ENCODE data around the gene NEURL1.
"Not testable (repeated sequence)": the region's sequence is repeated elsewhere in the genome, so short reads cannot be mapped to it uniquely, and the experiment has no call there.

The NEURL1 gene

DNA sequence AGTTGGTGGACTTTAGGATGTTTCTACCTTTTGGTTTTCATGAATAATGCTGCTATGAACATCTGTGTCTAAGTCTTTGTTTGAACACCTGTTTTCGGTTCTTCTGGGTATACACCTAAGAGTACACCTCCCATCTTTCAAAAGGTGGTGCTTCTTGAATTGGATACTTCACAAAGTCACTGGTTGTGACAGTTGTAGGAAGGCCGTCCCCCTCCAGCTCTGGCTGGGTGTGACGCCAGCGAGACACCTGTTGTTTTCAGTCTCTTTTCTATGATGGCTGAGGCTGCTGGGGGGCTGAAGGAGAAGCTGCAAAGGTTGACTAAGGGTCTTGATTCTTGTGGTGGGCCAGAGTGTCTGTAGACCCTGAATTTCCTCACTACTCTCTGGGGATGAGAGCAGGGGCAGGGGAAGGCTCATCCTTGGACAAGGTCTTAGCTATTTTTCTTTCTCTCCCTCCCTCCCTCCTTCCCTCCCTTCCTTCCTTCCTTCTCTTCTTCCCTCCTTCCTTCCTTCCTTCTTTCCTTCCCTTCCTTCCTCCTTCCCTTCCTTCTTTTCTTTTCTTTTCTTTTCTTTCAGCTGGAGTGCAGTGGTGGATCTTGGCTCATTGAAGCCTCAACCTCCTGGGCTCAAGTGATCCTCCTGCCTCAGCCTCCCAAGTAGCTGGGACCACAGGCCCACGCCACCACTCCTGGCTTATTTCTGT is 5.6 kb downstream of the NEURL1 start:
- TF ChIP-seq, protein P1, sequence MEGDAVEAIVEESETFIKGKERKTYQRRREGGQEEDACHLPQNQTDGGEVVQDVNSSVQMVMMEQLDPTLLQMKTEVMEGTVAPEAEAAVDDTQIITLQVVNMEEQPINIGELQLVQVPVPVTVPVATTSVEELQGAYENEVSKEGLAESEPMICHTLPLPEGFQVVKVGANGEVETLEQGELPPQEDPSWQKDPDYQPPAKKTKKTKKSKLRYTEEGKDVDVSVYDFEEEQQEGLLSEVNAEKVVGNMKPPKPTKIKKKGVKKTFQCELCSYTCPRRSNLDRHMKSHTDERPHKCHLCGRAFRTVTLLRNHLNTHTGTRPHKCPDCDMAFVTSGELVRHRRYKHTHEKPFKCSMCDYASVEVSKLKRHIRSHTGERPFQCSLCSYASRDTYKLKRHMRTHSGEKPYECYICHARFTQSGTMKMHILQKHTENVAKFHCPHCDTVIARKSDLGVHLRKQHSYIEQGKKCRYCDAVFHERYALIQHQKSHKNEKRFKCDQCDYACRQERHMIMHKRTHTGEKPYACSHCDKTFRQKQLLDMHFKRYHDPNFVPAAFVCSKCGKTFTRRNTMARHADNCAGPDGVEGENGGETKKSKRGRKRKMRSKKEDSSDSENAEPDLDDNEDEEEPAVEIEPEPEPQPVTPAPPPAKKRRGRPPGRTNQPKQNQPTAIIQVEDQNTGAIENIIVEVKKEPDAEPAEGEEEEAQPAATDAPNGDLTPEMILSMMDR (IDR thresholded peaks at IDR 0.05; ENCODE audit: control insufficient read depth, insufficient read depth, low read depth, low read length, missing control alignments), result no peak
- DNase-seq (ENCODE audit: low read depth), result no peak

DNA sequence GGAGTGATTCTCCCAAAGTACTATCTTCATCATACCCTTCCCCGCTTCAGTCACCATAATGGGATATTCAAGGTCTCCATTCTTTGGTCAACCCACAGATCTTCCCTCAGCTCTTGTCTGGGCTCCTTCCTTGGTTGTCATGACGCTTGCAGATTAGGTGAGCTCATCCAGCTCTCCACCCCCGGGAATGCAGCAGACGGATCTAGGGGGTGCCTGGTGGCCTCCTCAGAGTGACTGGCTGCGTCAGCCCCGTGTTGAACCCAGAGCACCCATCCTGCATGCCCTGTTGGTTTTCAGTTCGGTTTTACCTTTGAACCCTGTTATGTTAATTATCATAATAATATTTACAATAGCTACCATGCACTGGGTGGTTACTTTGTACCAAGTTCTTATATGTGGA is 6.4 kb downstream of the NEURL1 start:
- TF ChIP-seq, protein P1 (IDR thresholded peaks at IDR 0.05; ENCODE audit: control insufficient read depth, insufficient read depth, low read depth, low read length, missing control alignments), result no peak
- no peak for DNase-seq (ENCODE audit: low read depth)

More for the DNA sequence above, 5.6 kb downstream of the NEURL1 start:
- no peak overlapping the region for H3K4me3 ChIP-seq (ENCODE audit: control insufficient read depth, low read depth, low read length)

GRCh38 chr10:103500481-103500880 is 7.0 kb downstream of the NEURL1 start:
- no peak for DNase-seq (ENCODE audit: low read depth)
- TF ChIP-seq, protein P1 (IDR thresholded peaks at IDR 0.05; ENCODE audit: control insufficient read depth, insufficient read depth, low read depth, low read length, missing control alignments), result no peak
- no peak overlapping the region for H3K4me3 ChIP-seq (ENCODE audit: control insufficient read depth, low read depth, low read length)

More for the DNA sequence above, 6.4 kb downstream of the NEURL1 start:
- no peak overlapping the region for H3K4me3 ChIP-seq (ENCODE audit: control insufficient read depth, low read depth, low read length)

GRCh38 chr10:103501186-103501585 is 7.7 kb downstream of the NEURL1 start:
- TF ChIP-seq, protein P1 (IDR thresholded peaks at IDR 0.05; ENCODE audit: control insufficient read depth, insufficient read depth, low read depth, low read length, missing control alignments), result no peak
- no peak overlapping the region for H3K4me3 ChIP-seq (ENCODE audit: control insufficient read depth, low read depth, low read length)
- DNase-seq (ENCODE audit: low read depth), result no peak

- no peak for DNase-seq (ENCODE audit: low read depth)
- TF ChIP-seq, protein P1 (IDR thresholded peaks at IDR 0.05; ENCODE audit: control insufficient read depth, insufficient read depth, low read depth, low read length, missing control alignments), result no peak
- no peak overlapping the region for H3K4me3 ChIP-seq (ENCODE audit: control insufficient read depth, low read depth, low read length)
These were observed 9.6 kb downstream of the NEURL1 start for GRCh38 chr10:103502849-103503660.

- DNase-seq (ENCODE audit: low read depth); H3K4me3 ChIP-seq (ENCODE audit: control insufficient read depth, low read depth, low read length): not testable (repeated sequence)
These were observed 10.3 kb downstream of the NEURL1 start for GRCh38 chr10:103503777-103504176.

GRCh38 chr10:103504181-103504783 is 10.8 kb downstream of the NEURL1 start:
- TF ChIP-seq, protein P1 (IDR thresholded peaks at IDR 0.05; ENCODE audit: control insufficient read depth, insufficient read depth, low read depth, low read length, missing control alignments), result no peak
- DNase-seq (ENCODE audit: low read depth), result peak; percentile 39
- no peak overlapping the region for H3K4me3 ChIP-seq (ENCODE audit: control insufficient read depth, low read depth, low read length)
